Neural progenitor cell (in vitro differentiated cells): Measurements from ENCODE around the gene CHIT1. TPM values are rescaled to one million over a fixed set of nuclear protein-coding genes. Genes with fewer than 3 reads are reported as not detected.

Experiments used
- DNase-seq: peaks from one replicate; pipeline ENCODE4 v3.0.0-alpha.2; 2016; ENCODE audit warnings: low spot score
- H2AFZ ChIP-seq: fragments of 200-600 bp; sonication (generic); replicated peaks from 2 replicates; pipeline ENCODE4 v1.6.1; 2016; ENCODE audit warnings: antibody characterized with exemption
- H3F3A ChIP-seq: fragments of 200-600 bp; sonication (generic); 2 replicates; pipeline ENCODE4 v1.6.1; 2016; ENCODE audit warnings: antibody characterized with exemption, low read depth
- H3K27ac ChIP-seq: fragments of 200-600 bp; sonication (generic); 2 replicates; pipeline ENCODE4 v1.5.1; 2016; ENCODE audit warnings: mild to moderate bottlenecking
- H3K27me3 ChIP-seq: fragments of 200-600 bp; sonication (generic); 2 replicates; pipeline ENCODE4 v1.6.1; 2016; ENCODE audit warnings: mild to moderate bottlenecking, moderate library complexity
- H3K36me3 ChIP-seq: fragments of 200-600 bp; sonication (generic); 2 replicates; pipeline ENCODE4 v1.5.1; 2016
- H3K4me1 ChIP-seq: fragments of 200-600 bp; sonication (generic); 2 replicates; pipeline ENCODE4 v1.6.1; 2016; ENCODE audit warnings: mixed run types
- H3K4me2 ChIP-seq: fragments of 200-600 bp; sonication (generic); 2 replicates; pipeline ENCODE4 v1.6.1; 2016
- H3K4me3 ChIP-seq: fragments of 200-600 bp; sonication (generic); 2 replicates; pipeline ENCODE4 v1.5.1; 2016
- H3K79me2 ChIP-seq: fragments of 200-600 bp; sonication (generic); 2 replicates; pipeline ENCODE4 v1.6.1; 2016; ENCODE audit warnings: low read depth
- H3K9ac ChIP-seq: fragments of 200-600 bp; sonication (generic); 2 replicates; pipeline ENCODE4 v1.6.1; 2016
- H3K9me3 ChIP-seq: fragments of 200-600 bp; sonication (generic); 2 replicates; pipeline ENCODE4 v1.5.1; 2016; ENCODE audit warnings: low read depth
- H4K20me1 ChIP-seq: fragments of 200-600 bp; sonication (generic); 2 replicates; pipeline ENCODE4 v1.6.1; 2016; ENCODE audit warnings: low read depth
- H3K27ac Mint-ChIP-seq: 3 replicates; pipeline ENCODE4 v1.8.0; 2021; ENCODE audit warnings: mixed read lengths
- H3K27me3 Mint-ChIP-seq: 2 replicates; pipeline ENCODE4 v1.8.0; 2022; ENCODE audit warnings: low read depth, mild to moderate bottlenecking, inconsistent platforms, moderate library complexity, mixed read lengths; ENCODE audit not compliant: insufficient read depth
- H3K36me3 Mint-ChIP-seq: 3 replicates; pipeline ENCODE4 v1.8.0; 2021; ENCODE audit warnings: mixed read lengths
- H3K4me1 Mint-ChIP-seq: 3 replicates; pipeline ENCODE4 v1.8.0; 2021; ENCODE audit warnings: mixed read lengths
- H3K4me3 Mint-ChIP-seq: 3 replicates; pipeline ENCODE4 v1.8.0; 2021; ENCODE audit warnings: mild to moderate bottlenecking, moderate library complexity, mixed read lengths
- H3K9me3 Mint-ChIP-seq: 3 replicates; pipeline ENCODE4 v1.8.0; 2020; ENCODE audit warnings: mixed read lengths
- EZH2 ChIP-seq: fragments of 200-600 bp; sonication (generic); IDR thresholded peaks from 2 replicates; pipeline ENCODE4 v1.6.1; 2017; ENCODE audit warnings: antibody characterized with exemption, mild to moderate bottlenecking, moderate library complexity
- EZH2phosphoT487 ChIP-seq: fragments of 200-600 bp; sonication (generic); IDR thresholded peaks from 2 replicates; pipeline ENCODE4 v1.6.1; 2017; ENCODE audit warnings: antibody characterized with exemption
- total RNA-seq: library from RNA; depleted of rRNA; stranded (reverse); fragments of >200 nt; gene quantifications from 2 replicates; pipeline ENCODE4 v1.2.3, GENCODE V29; 2015; ENCODE audit warnings: low replicate concordance
- TF ChIP-seq, protein P1 (sequence below): fragments of 200-600 bp; sonication (generic); IDR thresholded peaks from 2 replicates; pipeline ENCODE4 v1.5.1; 2017; ENCODE audit warnings: antibody characterized with exemption, mild to moderate bottlenecking

CHIT1 gene
- total RNA-seq, 1 donor from 2014 or later = 0.11 TPM

DNA sequence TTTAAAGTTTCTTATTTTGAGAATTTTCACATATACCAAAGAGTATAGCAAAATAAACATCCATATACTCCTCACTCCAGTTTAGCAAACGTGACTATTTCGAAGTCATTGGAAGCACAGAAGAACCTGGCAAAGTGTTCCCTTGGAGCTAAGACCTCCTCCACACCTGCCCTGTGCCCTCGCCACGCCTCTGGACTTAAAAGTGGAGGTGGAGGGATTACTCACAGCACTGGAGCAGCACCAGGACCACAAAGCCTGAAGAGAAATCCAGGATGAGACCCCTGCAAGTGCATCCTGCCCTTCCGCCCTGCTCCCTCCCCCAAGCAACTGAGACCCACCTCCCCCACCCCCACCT is 43.4 kb downstream of the CHIT1 start:
- Histone ChIP-seq H2AFZ (no peak overlapping the region), H3K27me3 (no peaks in the 10 kb centered on the region), H4K20me1 (no peaks in the 10 kb centered on the region), H3K36me3 (no peaks in the 10 kb centered on the region), H3F3A (peaks cover 24% of the 10 kb centered on the region), H3K4me2 (peak overlapping the region; percentile 51), H3K9ac (no peak overlapping the region), H3K79me2 (no peaks in the 10 kb centered on the region), H3K4me1 (peaks cover 40% of the 10 kb centered on the region), H3K4me3 (no peak overlapping the region), H3K27ac (no peak overlapping the region), H3K9me3 (no peaks in the 10 kb centered on the region)
- Mint-ChIP-seq H3K4me1 (peaks cover 49% of the 10 kb centered on the region), H3K27ac (peak overlapping the region; percentile 62), H3K27me3 (peaks cover 7% of the 10 kb centered on the region), H3K9me3 (no peaks in the 10 kb centered on the region), H3K36me3 (no peaks in the 10 kb centered on the region), H3K4me3 (no peak overlapping the region)
- DNase-seq = no peak
- TF ChIP-seq EZH2 (no peak), EZH2phosphoT487 (no peak)
- TF ChIP-seq, protein P1, sequence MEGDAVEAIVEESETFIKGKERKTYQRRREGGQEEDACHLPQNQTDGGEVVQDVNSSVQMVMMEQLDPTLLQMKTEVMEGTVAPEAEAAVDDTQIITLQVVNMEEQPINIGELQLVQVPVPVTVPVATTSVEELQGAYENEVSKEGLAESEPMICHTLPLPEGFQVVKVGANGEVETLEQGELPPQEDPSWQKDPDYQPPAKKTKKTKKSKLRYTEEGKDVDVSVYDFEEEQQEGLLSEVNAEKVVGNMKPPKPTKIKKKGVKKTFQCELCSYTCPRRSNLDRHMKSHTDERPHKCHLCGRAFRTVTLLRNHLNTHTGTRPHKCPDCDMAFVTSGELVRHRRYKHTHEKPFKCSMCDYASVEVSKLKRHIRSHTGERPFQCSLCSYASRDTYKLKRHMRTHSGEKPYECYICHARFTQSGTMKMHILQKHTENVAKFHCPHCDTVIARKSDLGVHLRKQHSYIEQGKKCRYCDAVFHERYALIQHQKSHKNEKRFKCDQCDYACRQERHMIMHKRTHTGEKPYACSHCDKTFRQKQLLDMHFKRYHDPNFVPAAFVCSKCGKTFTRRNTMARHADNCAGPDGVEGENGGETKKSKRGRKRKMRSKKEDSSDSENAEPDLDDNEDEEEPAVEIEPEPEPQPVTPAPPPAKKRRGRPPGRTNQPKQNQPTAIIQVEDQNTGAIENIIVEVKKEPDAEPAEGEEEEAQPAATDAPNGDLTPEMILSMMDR = no peak

DNA sequence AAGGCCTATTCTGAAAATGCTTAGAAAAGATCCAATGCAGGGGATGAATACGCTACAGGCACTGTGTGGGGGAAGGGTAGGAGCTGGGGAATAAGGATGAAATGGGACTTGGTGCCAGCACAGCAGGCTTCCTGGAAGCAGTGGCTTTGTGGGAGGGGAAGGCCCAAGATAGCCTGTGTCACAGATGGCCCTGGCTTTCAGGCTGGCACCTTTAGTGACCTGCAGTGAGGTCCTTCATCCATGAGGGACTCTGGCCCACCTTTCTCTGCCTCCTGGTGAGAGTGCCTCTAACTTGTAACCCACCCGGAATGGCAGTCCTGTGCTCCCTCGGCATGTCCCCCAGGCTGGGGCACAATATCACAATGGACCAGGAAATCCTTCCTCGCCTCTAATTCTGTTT is 43.9 kb downstream of the CHIT1 start:
- Mint-ChIP-seq H3K4me1 (peaks cover 53% of the 10 kb centered on the region), H3K27ac (peak overlapping the region; percentile 62), H3K4me3 (no peak overlapping the region), H3K36me3 (no peaks in the 10 kb centered on the region), H3K9me3 (no peaks in the 10 kb centered on the region), H3K27me3 (peaks cover 8% of the 10 kb centered on the region)
- H3K79me2 ChIP-seq = no peaks in the 10 kb centered on the region
- H3K36me3 ChIP-seq = no peaks in the 10 kb centered on the region
- no peak overlapping the region for H2AFZ ChIP-seq
- no peaks in the 10 kb centered on the region for H3K9me3 ChIP-seq
- H3K27me3 ChIP-seq = no peaks in the 10 kb centered on the region
- DNase-seq = no peak
- H3K4me3 ChIP-seq = no peak overlapping the region
- H3K4me1 ChIP-seq = peaks cover 40% of the 10 kb centered on the region
- no peak overlapping the region for H3K9ac ChIP-seq
- H3K27ac ChIP-seq = no peak overlapping the region
- peak overlapping the region; percentile 51 for H3K4me2 ChIP-seq
- H3F3A ChIP-seq = peaks cover 24% of the 10 kb centered on the region
- TF ChIP-seq, protein P1 = no peak
- no peak for TF ChIP-seq EZH2phosphoT487
- TF ChIP-seq EZH2 = no peak
- H4K20me1 ChIP-seq = no peaks in the 10 kb centered on the region

DNA sequence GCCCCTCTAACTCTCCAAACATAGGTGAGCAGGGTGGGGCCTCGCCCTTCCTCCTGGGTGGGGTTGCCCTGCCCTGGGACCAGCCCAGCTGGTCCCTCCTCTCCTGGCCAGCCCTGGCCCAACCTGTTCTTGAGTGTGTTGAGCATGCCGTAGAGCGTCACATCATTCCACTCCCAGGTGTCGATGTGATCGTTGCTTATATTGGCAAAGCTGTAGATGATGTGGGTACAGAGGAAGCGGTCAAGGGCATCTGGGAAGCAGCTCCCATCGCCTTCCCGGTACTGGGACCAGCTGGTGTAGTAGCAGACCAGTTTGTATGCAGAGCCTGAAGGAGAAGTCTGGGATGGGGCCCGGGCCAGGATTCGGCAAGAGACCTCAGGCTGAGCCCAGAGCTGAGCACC is 44.4 kb downstream of the CHIT1 start:
- Mint-ChIP-seq H3K4me1 (peaks cover 53% of the 10 kb centered on the region), H3K36me3 (no peaks in the 10 kb centered on the region), H3K4me3 (no peak overlapping the region), H3K9me3 (no peaks in the 10 kb centered on the region), H3K27me3 (peaks cover 8% of the 10 kb centered on the region), H3K27ac (no peak overlapping the region)
- H2AFZ ChIP-seq = no peak overlapping the region
- H3K79me2 ChIP-seq = no peaks in the 10 kb centered on the region
- no peak overlapping the region for H3K27ac ChIP-seq
- no peaks in the 10 kb centered on the region for H3K27me3 ChIP-seq
- TF ChIP-seq EZH2 (no peak), EZH2phosphoT487 (no peak)
- TF ChIP-seq, protein P1 = no peak
- no peaks in the 10 kb centered on the region for H3K36me3 ChIP-seq
- H3K4me3 ChIP-seq = no peak overlapping the region
- H4K20me1 ChIP-seq = no peaks in the 10 kb centered on the region
- H3K9me3 ChIP-seq = no peaks in the 10 kb centered on the region
- H3K4me2 ChIP-seq = no peak overlapping the region
- peaks cover 24% of the 10 kb centered on the region for H3F3A ChIP-seq
- H3K4me1 ChIP-seq = peaks cover 43% of the 10 kb centered on the region
- DNase-seq = peak; percentile 17
- no peak overlapping the region for H3K9ac ChIP-seq
